ENCODE measurements around the gene ZNF408. TPM values are rescaled to one million over a fixed set of nuclear protein-coding genes. Genes with fewer than 3 reads are reported as not detected.

Gene ZNF408
- total RNA-seq, 2 experiments from 2014 or later, result 9.2 to 9.7 TPM

GRCh38 chr11:46671958-46672315 is 28.9 kb upstream of the ZNF408 start:
- TF ChIP-seq, protein P1, sequence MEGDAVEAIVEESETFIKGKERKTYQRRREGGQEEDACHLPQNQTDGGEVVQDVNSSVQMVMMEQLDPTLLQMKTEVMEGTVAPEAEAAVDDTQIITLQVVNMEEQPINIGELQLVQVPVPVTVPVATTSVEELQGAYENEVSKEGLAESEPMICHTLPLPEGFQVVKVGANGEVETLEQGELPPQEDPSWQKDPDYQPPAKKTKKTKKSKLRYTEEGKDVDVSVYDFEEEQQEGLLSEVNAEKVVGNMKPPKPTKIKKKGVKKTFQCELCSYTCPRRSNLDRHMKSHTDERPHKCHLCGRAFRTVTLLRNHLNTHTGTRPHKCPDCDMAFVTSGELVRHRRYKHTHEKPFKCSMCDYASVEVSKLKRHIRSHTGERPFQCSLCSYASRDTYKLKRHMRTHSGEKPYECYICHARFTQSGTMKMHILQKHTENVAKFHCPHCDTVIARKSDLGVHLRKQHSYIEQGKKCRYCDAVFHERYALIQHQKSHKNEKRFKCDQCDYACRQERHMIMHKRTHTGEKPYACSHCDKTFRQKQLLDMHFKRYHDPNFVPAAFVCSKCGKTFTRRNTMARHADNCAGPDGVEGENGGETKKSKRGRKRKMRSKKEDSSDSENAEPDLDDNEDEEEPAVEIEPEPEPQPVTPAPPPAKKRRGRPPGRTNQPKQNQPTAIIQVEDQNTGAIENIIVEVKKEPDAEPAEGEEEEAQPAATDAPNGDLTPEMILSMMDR (IDR thresholded peaks at IDR 0.05), result no peak
- intact Hi-C loops (cut with micrococcal nuclease), result no loop called here
- ATAC-seq, result no peak
- ChIA-PET CTCF (interaction anchor here (1.2 to 1.6 kb wide), 3 partner anchors 16 to 303 kb away, joined by 3 to 8 read pairs (median 4); partner anchors contain the start of genes ATG13 and HARBI1), POLR2A (interaction anchor here (0.6 to 1.5 kb wide), 3 partner anchors 42 to 408 kb away, joined by 3 read pairs; partner anchors contain the start of gene ATG13)
- Mint-ChIP-seq H3K4me3 (no peak overlapping the region), H3K27ac (peak overlapping the region; percentile 91), H3K36me3 (ENCODE audit: low read depth) (peaks cover 18% of the 10 kb centered on the region), H3K27me3 (no peaks in the 10 kb centered on the region), H3K4me1 (ENCODE audit: low read depth) (peaks cover 64% of the 10 kb centered on the region), H3K9me3 (no peaks in the 10 kb centered on the region)
- DNase-seq, result no peak

DNA sequence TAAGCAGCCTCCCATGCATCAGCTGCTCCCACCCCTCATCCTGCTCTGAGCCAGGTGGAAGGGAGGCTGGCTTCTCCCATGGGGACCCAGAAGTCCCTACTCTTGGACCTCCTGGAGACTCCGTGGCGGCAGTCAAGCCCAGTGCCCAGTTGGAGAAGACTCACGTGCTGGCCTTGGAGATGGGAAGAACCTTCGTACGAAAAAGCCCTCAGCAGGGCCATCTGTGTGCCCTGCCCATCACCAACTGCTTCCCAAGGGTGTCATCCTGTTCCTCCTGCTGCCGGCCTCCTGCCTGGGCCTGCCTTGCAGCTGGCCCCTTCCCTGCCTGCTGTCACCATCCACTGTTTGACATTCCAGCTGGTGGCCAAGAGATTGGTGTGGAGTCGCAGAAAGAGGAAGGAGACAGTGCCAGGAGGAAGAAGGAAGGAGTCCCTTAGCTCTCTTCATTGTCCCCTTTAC is 28.4 kb upstream of the ZNF408 start:
- POLR2A ChIA-PET, result interaction anchor here (0.6 to 1.3 kb wide), 3 partner anchors 23 to 409 kb away, joined by 3 read pairs; partner anchors contain the start of gene ATG13
- intact Hi-C loops (cut with micrococcal nuclease), result no loop called here
- H3K4me1 Mint-ChIP-seq (ENCODE audit: low read depth), result peaks cover 66% of the 10 kb centered on the region

GRCh38 chr11:46673713-46674462 is 26.9 kb upstream of the ZNF408 start:
- ChIA-PET CTCF (interaction anchor here (1.1 to 1.5 kb wide), 4 partner anchors 12 to 184 kb away, joined by 3 to 4 read pairs (median 4); no protein-coding TSS in a partner anchor), POLR2A (interaction anchor here (1.4 to 1.7 kb wide), 2 partner anchors 17 to 27 kb away, joined by 5 to 6 read pairs; partner anchors contain the start of genes ARHGAP1 and ZNF408)
- no peak for ATAC-seq
- intact Hi-C loops (cut with micrococcal nuclease), result no loop called here
- H3K27ac Mint-ChIP-seq, result peak overlapping the region; percentile 76
- H3K9me3 Mint-ChIP-seq, result no peaks in the 10 kb centered on the region
- H3K4me3 Mint-ChIP-seq, result no peak overlapping the region
- no peak for DNase-seq
- TF ChIP-seq, protein P1 (IDR thresholded peaks at IDR 0.05), result no peak
- peaks cover 66% of the 10 kb centered on the region for H3K4me1 Mint-ChIP-seq (ENCODE audit: low read depth)
- H3K27me3 Mint-ChIP-seq, result no peaks in the 10 kb centered on the region
- H3K36me3 Mint-ChIP-seq (ENCODE audit: low read depth), result peaks cover 22% of the 10 kb centered on the region

More for the DNA sequence above, 28.4 kb upstream of the ZNF408 start:
- Mint-ChIP-seq H3K9me3 (no peaks in the 10 kb centered on the region), H3K27me3 (no peaks in the 10 kb centered on the region), H3K4me3 (no peak overlapping the region), H3K36me3 (ENCODE audit: low read depth) (peaks cover 18% of the 10 kb centered on the region), H3K27ac (peak overlapping the region; percentile 91)
- TF ChIP-seq, protein P1 (IDR thresholded peaks at IDR 0.05), result no peak
- CTCF ChIA-PET, result no interaction called here
- DNase-seq (no peak), ATAC-seq (no peak)

DNA sequence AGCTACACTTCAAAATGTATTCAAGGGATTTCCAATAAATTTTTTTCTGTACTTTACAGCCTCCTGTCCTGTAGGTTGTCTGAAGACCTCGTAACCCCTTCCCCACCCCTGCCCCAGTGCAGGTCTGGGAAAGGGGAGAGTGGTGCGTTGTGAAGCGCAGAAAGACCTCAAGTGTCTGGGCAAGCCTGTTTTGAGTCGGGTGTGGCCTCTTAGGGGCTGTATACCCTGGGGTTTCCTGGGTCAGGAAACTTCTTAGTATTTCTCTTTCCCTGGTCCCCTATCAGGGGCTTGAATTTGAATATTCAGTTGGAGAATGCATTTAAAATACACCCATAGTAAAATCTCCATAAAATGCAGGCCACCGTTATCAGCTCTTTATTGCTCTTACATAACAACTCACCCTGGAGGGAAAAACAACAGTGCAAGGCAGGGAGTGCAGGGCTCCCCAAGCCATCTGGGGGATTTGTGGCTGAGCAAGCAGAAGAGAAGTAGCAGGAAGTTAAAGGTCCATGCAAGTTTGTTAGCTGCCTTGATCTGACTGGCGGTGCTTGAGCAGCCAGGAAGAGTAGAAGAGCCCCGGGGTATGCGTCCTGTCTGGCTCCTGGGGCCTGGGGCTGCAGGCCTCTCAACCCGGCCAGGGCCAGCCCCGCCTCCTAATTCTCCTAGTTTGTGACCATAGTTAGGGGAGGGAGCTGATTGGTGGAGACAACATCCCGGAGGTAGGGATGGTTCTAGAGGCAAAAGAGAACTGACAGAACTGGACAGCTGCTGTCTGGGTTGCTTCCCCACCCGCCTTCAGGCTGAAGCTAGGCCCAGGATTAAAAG is 26.2 kb upstream of the ZNF408 start:
- ChIA-PET CTCF (interaction anchor here (0.7 to 1.5 kb wide), 5 partner anchors 9 to 137 kb away, joined by 3 to 4 read pairs (median 3); partner anchors contain the start of gene ATG13), POLR2A (interaction anchor here (0.6 to 1.7 kb wide), 6 partner anchors 8 to 30 kb away, joined by 3 to 6 read pairs (median 3); partner anchors contain the start of genes ARHGAP1 and ZNF408)
- Mint-ChIP-seq H3K27ac (peak overlapping the region; percentile 76), H3K27me3 (no peaks in the 10 kb centered on the region), H3K9me3 (no peaks in the 10 kb centered on the region), H3K4me3 (no peak overlapping the region), H3K4me1 (ENCODE audit: low read depth) (peaks cover 62% of the 10 kb centered on the region), H3K36me3 (ENCODE audit: low read depth) (peaks cover 22% of the 10 kb centered on the region)
- peak; percentile 14 for ATAC-seq
- DNase-seq, result peak; percentile 20
- intact Hi-C loops (cut with micrococcal nuclease), result no loop called here
- TF ChIP-seq, protein P1 (IDR thresholded peaks at IDR 0.05), result no peak

All from activated CD8-positive, alpha-beta T cell treated with anti-CD3 and anti-CD28 coated beads for 36 hours (primary cell).